Naive B cell (primary cell): Measurements from ENCODE around the gene SMIM1. TPM values are rescaled to one million over a fixed set of nuclear protein-coding genes. Genes with fewer than 3 reads are reported as not detected.
"Not testable (repeated sequence)": the region's sequence is repeated elsewhere in the genome, so short reads cannot be mapped to it uniquely, and the experiment has no call there.

ENCODE experiments used
- ATAC-seq, 2 donors: fragments of 150-1000 bp; cut with Tn5 transposase; 2 replicates each; pipeline ENCODE4 v1.10.0; 2021; ENCODE audit warnings: low read depth in 2 of 2, mild to moderate bottlenecking in 2 of 2, moderate library complexity in 2 of 2
- DNase-seq: peaks from one replicate; pipeline ENCODE4 v3.0.0; 2022
- H3K27ac Mint-ChIP-seq, 6 donors: one replicate each; pipeline ENCODE4 v1.8.0; 2020 to 2022; ENCODE audit warnings: mild to moderate bottlenecking in 6 of 6, mixed read lengths in 6 of 6, moderate library complexity in 5 of 6, inconsistent platforms in 2 of 6
- H3K27me3 Mint-ChIP-seq, 3 donors: one replicate each; pipeline ENCODE4 v1.8.0; 2021 to 2022; ENCODE audit warnings: mixed read lengths in 3 of 3, mild to moderate bottlenecking in 1 of 3
- H3K36me3 Mint-ChIP-seq, 2 donors: one replicate each; pipeline ENCODE4 v1.8.0; 2020 to 2022; ENCODE audit warnings: mixed read lengths in 2 of 2, inconsistent platforms in 1 of 2, mild to moderate bottlenecking in 1 of 2
- H3K4me1 Mint-ChIP-seq, 3 donors: one replicate each; pipeline ENCODE4 v1.8.0; 2020 to 2022; ENCODE audit warnings: mixed read lengths in 3 of 3, inconsistent platforms in 1 of 3, mild to moderate bottlenecking in 1 of 3, moderate library complexity in 1 of 3
- H3K4me3 Mint-ChIP-seq, 8 donors: one replicate each; pipeline ENCODE4 v1.8.0; 2020 to 2022; ENCODE audit warnings: mild to moderate bottlenecking in 8 of 8, mixed read lengths in 8 of 8, moderate library complexity in 8 of 8, inconsistent platforms in 2 of 8
- H3K9me3 Mint-ChIP-seq, 7 donors: one replicate each; pipeline ENCODE4 v1.8.0; 2020 to 2022; ENCODE audit warnings: mixed read lengths in 7 of 7, mild to moderate bottlenecking in 5 of 7, inconsistent platforms in 2 of 7, moderate library complexity in 1 of 7
- polyA plus RNA-seq, 6 donors: library from polyadenylated mRNA; unstranded; fragments of 300-500 nt; fragmentation: Illumina TruSeq; gene quantifications; one replicate each; pipeline ENCODE4 v1.2.3, GENCODE V29; 2021; ENCODE audit warnings: low read depth in 6 of 6

Gene SMIM1
- polyA plus RNA-seq, 6 donors from 2014 or later: 0.82 to 2.2 (median 1.4) TPM; not detected in 1

- no peak for DNase-seq
- ATAC-seq: no peak
- no peak overlapping the region for H3K4me3 Mint-ChIP-seq
- H3K36me3 Mint-ChIP-seq: no peaks in the 10 kb centered on the region
- H3K27me3 Mint-ChIP-seq: no peaks in the 10 kb centered on the region
- peaks cover 23 to 45% (median 30%) of the 10 kb centered on the region in 3 donors for H3K4me1 Mint-ChIP-seq
- no peak overlapping the region for H3K27ac Mint-ChIP-seq
- H3K9me3 Mint-ChIP-seq: no peaks in the 10 kb centered on the region
Observed at GRCh38 chr1:3790500-3790923, 18.0 kb downstream of the SMIM1 start.

GRCh38 chr1:3790952-3791351 is 18.4 kb downstream of the SMIM1 start:
- H3K4me3 Mint-ChIP-seq: no peak overlapping the region
- H3K27me3 Mint-ChIP-seq: no peaks in the 10 kb centered on the region

GRCh38 chr1:3795453-3796214 is 23.1 kb downstream of the SMIM1 start:
- DNase-seq (no peak), ATAC-seq (no peak)
- H3K27me3 Mint-ChIP-seq: peaks cover 3 to 9% (median 8%) of the 10 kb centered on the region in 3 donors
- H3K4me1 Mint-ChIP-seq: peaks cover 28 to 47% (median 42%) of the 10 kb centered on the region in 3 donors
- H3K9me3 Mint-ChIP-seq: peaks cover 0 to 2% (median 0%) of the 10 kb centered on the region in 7 donors
- H3K4me3 Mint-ChIP-seq: peak overlapping the region; percentile 76 to 92 (median 89)
- peak overlapping the region in 3 of 6 donors; percentile 77 to 84 (median 81) for H3K27ac Mint-ChIP-seq
- no peaks in the 10 kb centered on the region for H3K36me3 Mint-ChIP-seq

More at GRCh38 chr1:3790952-3791351, 18.4 kb downstream of the SMIM1 start:
- Mint-ChIP-seq H3K4me1 (peaks cover 23 to 46% (median 32%) of the 10 kb centered on the region in 3 donors), H3K9me3 (no peaks in the 10 kb centered on the region), H3K27ac (no peak overlapping the region), H3K36me3 (no peaks in the 10 kb centered on the region)
- ATAC-seq (no peak), DNase-seq (no peak)

DNA sequence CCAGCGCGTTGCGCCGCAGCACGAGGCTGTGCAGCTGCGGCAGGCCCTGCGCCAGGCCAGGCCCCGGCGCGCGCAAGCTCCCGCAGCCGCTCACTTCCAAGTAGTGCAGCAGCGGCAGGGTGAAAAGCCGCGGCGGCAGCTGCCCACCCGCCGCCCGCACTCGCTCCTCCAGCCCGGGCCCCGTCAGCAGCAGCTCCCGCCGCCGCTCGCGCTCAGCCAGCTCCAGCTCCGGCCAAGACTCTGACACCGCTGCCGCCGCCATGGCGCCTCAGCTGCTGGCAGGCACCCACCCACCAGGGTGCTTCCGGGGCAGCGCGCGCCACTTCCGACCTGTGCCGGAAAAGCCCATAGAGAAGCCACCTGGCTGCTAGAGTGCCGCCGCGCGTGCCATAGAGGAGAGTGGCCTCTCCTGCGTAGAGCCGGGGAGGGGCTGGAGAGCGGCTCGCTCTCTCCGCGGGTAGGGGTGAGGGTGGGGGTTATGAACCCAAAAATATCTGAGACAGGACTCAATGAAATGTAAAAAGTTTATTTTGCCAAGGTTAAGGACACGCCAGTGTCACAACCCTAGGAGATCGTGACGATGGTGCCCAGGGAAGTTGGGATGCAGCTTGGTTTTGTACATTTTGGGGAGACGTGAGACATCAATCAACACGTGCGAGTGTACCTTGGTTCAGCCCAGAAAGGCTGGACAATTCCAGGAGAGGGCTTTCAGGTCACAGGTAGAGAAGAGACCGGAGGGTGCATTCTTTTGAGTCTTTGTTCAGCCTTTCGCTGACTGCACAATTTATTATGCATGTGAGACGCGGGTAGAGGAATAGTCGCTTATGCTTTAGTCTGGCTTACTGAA is 23.9 kb downstream of the SMIM1 start, which contains the start of gene LRRC47:
LRRC47 (minus strand) TSS at position 284 of the 847 bp plus-strand sequence; CDS start at position 262, 22 bp downstream.
- Mint-ChIP-seq H3K36me3 (no peaks in the 10 kb centered on the region), H3K4me3 (peak within 1 kb of the TSS; percentile 88 to 99 (median 98)), H3K27me3 (peaks cover 8 to 13% (median 8%) of the 10 kb centered on the region in 3 donors), H3K27ac (peak within 1 kb of the TSS; percentile 84 to 98 (median 96)), H3K9me3 (peaks cover 0 to 2% (median 0%) of the 10 kb centered on the region in 7 donors), H3K4me1 (peaks cover 30 to 48% (median 42%) of the 10 kb centered on the region in 3 donors)
- ATAC-seq (peak; percentile 100), DNase-seq (peak; percentile 93)

DNA sequence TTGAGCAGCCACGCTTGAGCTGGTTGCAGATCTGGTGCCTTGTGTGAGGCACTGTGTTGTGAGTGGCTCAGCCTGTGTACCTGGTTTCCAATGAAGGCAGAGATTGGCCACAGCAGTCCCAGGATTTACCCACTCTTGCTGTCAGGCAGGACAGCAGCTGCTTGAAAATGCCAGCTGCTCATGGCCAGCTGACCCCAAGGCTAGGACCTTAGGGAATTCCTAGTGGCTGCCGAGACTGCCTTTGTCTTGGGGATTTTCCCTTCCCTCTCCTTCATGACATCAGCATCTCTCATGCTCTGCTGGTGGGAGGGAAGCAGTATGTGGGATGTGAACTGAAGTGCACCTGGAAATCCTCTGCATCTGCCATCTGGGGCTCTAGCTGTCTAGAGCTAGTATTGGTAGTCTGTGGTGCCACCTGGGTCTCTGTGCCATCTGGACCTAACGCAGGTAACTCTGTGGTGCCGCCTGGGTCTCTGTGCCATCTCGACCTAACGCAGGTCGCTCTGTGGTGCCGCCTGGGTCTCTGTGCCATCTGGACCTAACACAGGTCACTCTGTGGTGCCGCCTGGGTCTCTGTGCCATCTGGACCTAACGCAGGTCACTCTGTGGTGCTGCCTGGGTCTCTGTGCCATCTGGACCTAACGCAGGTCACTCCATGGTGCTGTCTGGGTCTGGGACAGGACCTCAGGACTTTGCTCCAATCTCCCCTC is 27.6 kb downstream of the SMIM1 start:
- no peaks in the 10 kb centered on the region for H3K36me3 Mint-ChIP-seq
- peaks cover 0 to 2% (median 0%) of the 10 kb centered on the region in 7 donors for H3K9me3 Mint-ChIP-seq
- H3K27me3 Mint-ChIP-seq: peaks cover 22 to 39% (median 31%) of the 10 kb centered on the region in 3 donors
- peaks cover 16 to 21% (median 19%) of the 10 kb centered on the region in 3 donors for H3K4me1 Mint-ChIP-seq
- ATAC-seq (no peak), DNase-seq (no peak)
- H3K27ac Mint-ChIP-seq: no peak overlapping the region
- H3K4me3 Mint-ChIP-seq: peak overlapping the region in 2 of 8 donors; percentile 20 to 70

DNA sequence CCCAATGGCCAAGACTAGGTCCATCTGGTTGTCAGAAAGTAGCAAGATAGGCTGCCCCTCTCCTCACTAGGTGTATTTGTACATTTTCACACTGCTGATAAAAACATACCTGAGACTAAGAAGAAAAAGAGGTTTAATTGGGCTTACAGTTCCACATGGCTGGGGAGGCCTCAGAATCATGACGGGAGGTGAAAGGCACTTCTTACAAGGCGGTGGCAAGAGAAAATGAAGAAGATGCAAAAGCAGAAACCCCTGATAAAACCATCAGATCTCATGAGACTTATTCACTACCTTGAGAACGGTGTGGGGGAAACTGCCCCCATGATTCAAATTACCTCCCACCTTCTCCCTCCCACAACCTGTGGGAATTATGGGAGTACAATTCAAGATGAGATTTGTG is 28.2 kb downstream of the SMIM1 start:
- DNase-seq, H3K36me3 Mint-ChIP-seq, H3K27ac Mint-ChIP-seq, H3K9me3 Mint-ChIP-seq, ATAC-seq: not testable (repeated sequence)
- Mint-ChIP-seq H3K4me3 (peak overlapping the region in 1 of 8 donors; percentile 62), H3K4me1 (peaks cover 12 to 15% (median 15%) of the 10 kb centered on the region in 3 donors), H3K27me3 (peaks cover 22 to 45% (median 38%) of the 10 kb centered on the region in 3 donors)

- Mint-ChIP-seq H3K27ac (no peak overlapping the region), H3K36me3 (peaks cover 0 to 8% of the 10 kb centered on the region in 2 donors), H3K27me3 (peaks cover 19 to 56% (median 53%) of the 10 kb centered on the region in 3 donors), H3K4me3 (no peak overlapping the region), H3K9me3 (peaks cover 0 to 6% (median 4%) of the 10 kb centered on the region in 7 donors), H3K4me1 (peaks cover 3 to 5% (median 5%) of the 10 kb centered on the region in 3 donors)
- no peak for ATAC-seq
- no peak for DNase-seq
Observed at GRCh38 chr1:3803905-3804626, 31.5 kb downstream of the SMIM1 start.

DNA sequence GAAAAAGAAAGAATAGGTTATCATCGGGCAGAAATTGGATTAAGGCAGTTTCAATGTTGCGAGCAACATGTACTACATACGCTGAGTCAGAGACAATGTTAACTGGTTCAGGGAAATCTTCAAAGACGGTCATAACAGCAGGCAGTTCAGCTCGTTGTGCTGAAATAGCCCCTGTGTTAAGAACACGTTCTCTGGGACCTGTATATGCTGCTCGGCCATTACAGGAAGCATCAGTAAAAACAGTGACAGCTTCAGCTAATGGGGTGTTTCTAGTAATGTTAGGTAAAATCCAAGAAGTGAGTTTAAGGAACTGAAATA is 32.0 kb downstream of the SMIM1 start:
- not testable (repeated sequence) for H3K4me3 Mint-ChIP-seq, H3K9me3 Mint-ChIP-seq, H3K27ac Mint-ChIP-seq, ATAC-seq, H3K4me1 Mint-ChIP-seq, DNase-seq, H3K36me3 Mint-ChIP-seq
- H3K27me3 Mint-ChIP-seq: peaks cover 19 to 52% (median 51%) of the 10 kb centered on the region in 3 donors

GRCh38 chr1:3805038-3805437 is 32.5 kb downstream of the SMIM1 start:
- Mint-ChIP-seq H3K27me3 (peaks cover 19 to 47% (median 47%) of the 10 kb centered on the region in 3 donors), H3K4me1 (peaks cover 3 to 5% (median 5%) of the 10 kb centered on the region in 3 donors)
- no peak for DNase-seq

GRCh38 chr1:3807769-3808168 is 35.2 kb downstream of the SMIM1 start:
- Mint-ChIP-seq H3K9me3 (peaks cover 0 to 6% (median 4%) of the 10 kb centered on the region in 7 donors), H3K27ac (no peak overlapping the region), H3K36me3 (peaks cover 0 to 8% of the 10 kb centered on the region in 2 donors), H3K27me3 (peaks cover 2 to 41% (median 39%) of the 10 kb centered on the region in 3 donors), H3K4me3 (no peak overlapping the region), H3K4me1 (no peaks in the 10 kb centered on the region)
- no peak for ATAC-seq
- DNase-seq: no peak

More at GRCh38 chr1:3805038-3805437, 32.5 kb downstream of the SMIM1 start:
- Mint-ChIP-seq H3K9me3 (peaks cover 0 to 6% (median 4%) of the 10 kb centered on the region in 7 donors), H3K4me3 (no peak overlapping the region), H3K36me3 (peaks cover 0 to 8% of the 10 kb centered on the region in 2 donors), H3K27ac (peak overlapping the region in 1 of 6 donors; percentile 30)
- ATAC-seq: no peak

- DNase-seq: no peak
- Mint-ChIP-seq H3K27me3 (peaks cover 0 to 26% (median 22%) of the 10 kb centered on the region in 3 donors), H3K4me1 (no peaks in the 10 kb centered on the region), H3K4me3 (no peak overlapping the region), H3K9me3 (peaks cover 0 to 6% (median 4%) of the 10 kb centered on the region in 7 donors), H3K27ac (no peak overlapping the region), H3K36me3 (peaks cover 0 to 8% of the 10 kb centered on the region in 2 donors)
- ATAC-seq: no peak
Observed at GRCh38 chr1:3809680-3810079, 37.1 kb downstream of the SMIM1 start.

- peaks cover 0 to 20% (median 16%) of the 10 kb centered on the region in 3 donors for H3K27me3 Mint-ChIP-seq
- not testable (repeated sequence) for H3K36me3 Mint-ChIP-seq, DNase-seq, H3K4me3 Mint-ChIP-seq, ATAC-seq, H3K9me3 Mint-ChIP-seq, H3K4me1 Mint-ChIP-seq, H3K27ac Mint-ChIP-seq
Observed at GRCh38 chr1:3810149-3810761, 37.7 kb downstream of the SMIM1 start.
